Suprapubic skin (tissue), 4 donors: ENCODE data around the gene SLC49A4. TPM values are rescaled to one million over a fixed set of nuclear protein-coding genes. Genes with fewer than 3 reads are reported as not detected.

ENCODE experiments used
- DNase-seq, 2 donors: peaks; one replicate each; pipeline ENCODE4 v3.0.0-alpha.2; 2019; ENCODE audit warnings: low spot score in 2 of 2
- H3K27ac ChIP-seq: fragments of 200-600 bp; sonication (generic); one replicate; pipeline ENCODE4 v1.5.1; 2019
- H3K27me3 ChIP-seq: fragments of 200-600 bp; sonication (generic); one replicate; pipeline ENCODE4 v1.5.1; 2019
- H3K36me3 ChIP-seq: fragments of 200-600 bp; sonication (generic); one replicate; pipeline ENCODE4 v1.5.1; 2019
- H3K4me1 ChIP-seq: fragments of 200-600 bp; sonication (generic); one replicate; pipeline ENCODE4 v1.5.1; 2019
- H3K4me3 ChIP-seq: fragments of 200-600 bp; sonication (generic); one replicate; pipeline ENCODE4 v1.5.1; 2019; ENCODE audit warnings: mild to moderate bottlenecking
- H3K9me3 ChIP-seq: fragments of 200-600 bp; sonication (generic); one replicate; pipeline ENCODE4 v1.5.1; 2019
- CTCF ChIP-seq, 2 donors: fragments of 200-600 bp in 1 of 2; fragments of 450-650 bp in 1 of 2; sonication (generic) in 1 of 2; IDR thresholded peaks; one replicate each; pipeline ENCODE4 v1.5.1; 2016 to 2019; ENCODE audit warnings: antibody characterized with exemption in 2 of 2, mild to moderate bottlenecking in 1 of 2, moderate library complexity in 1 of 2
- EP300 ChIP-seq: sonication (generic); formaldehyde crosslinking; IDR thresholded peaks from one replicate; pipeline ENCODE4 v1.6.1; 2017; ENCODE audit warnings: antibody characterized with exemption
- POLR2A ChIP-seq, 2 donors: fragments of 450-650 bp; IDR thresholded peaks; one replicate each; pipeline ENCODE4 v1.6.1; 2017; ENCODE audit warnings: antibody characterized with exemption in 2 of 2, mild to moderate bottlenecking in 2 of 2, moderate library complexity in 2 of 2
- POLR2AphosphoS5 ChIP-seq, 3 donors: sonication (generic); formaldehyde crosslinking; IDR thresholded peaks; one replicate each; pipeline ENCODE4 v1.6.1; 2017; ENCODE audit warnings: antibody characterized with exemption in 3 of 3
- WGBS: methylation state at CpG from one replicate; pipeline ENCODE4 v1.1.5; 2018; 5-methylcytosine and 5-hydroxymethylcytosine counted together
- total RNA-seq, 4 donors: library from RNA; depleted of rRNA; stranded (reverse); fragments of >200 nt; gene quantifications; one replicate each; pipeline ENCODE4 v1.1.0, GENCODE V29; 2016

The SLC49A4 gene
- total RNA-seq, 4 donors from 2014 or later, result 20.9 to 34.0 (median 32.1) TPM

- no peak overlapping the region for H3K27ac ChIP-seq
- H3K9me3 ChIP-seq, result no peaks in the 10 kb centered on the region
- H3K4me1 ChIP-seq, result peaks cover 8% of the 10 kb centered on the region
- WGBS, result 66% methylated on average over 14 of the region's 14 CpGs
- TF ChIP-seq EP300 (no peak), POLR2A (IDR thresholded peaks at IDR 0.05) (no peak), CTCF (IDR thresholded peaks at IDR 0.05) (no peak), POLR2AphosphoS5 (IDR thresholded peaks at IDR 0.05) (no peak)
- DNase-seq, result no peak
- no peaks in the 10 kb centered on the region for H3K36me3 ChIP-seq
- H3K4me3 ChIP-seq, result no peak overlapping the region
- no peaks in the 10 kb centered on the region for H3K27me3 ChIP-seq
These were observed 135.5 kb downstream of the SLC49A4 start for GRCh38 chr3:122930063-122930997.

Other genes starting within 250 kb of the SLC49A4 start
- 10 to 100 TPM in 3 of 4 donors, 1 to 10 TPM in 1; 8.3 to 13.1 (median 11.2) TPM for gene PARP9, start 230.8 kb upstream of the SLC49A4 start, total RNA-seq
- gene DTX3L, start 230.7 kb upstream of the SLC49A4 start, total RNA-seq, result 10 to 100 TPM in 3 of 4 donors, 1 to 10 TPM in 1; 7.6 to 15.3 (median 12.7) TPM
- under 1 TPM in 3 of 4 donors, not detected in 1; 0.26 to 0.80 (median 0.51) TPM for gene PARP15, start 217.4 kb upstream of the SLC49A4 start, total RNA-seq
- gene PARP14, start 114.2 kb upstream of the SLC49A4 start, total RNA-seq, result 10 to 100 TPM in 2 of 4 donors, 1 to 10 TPM in 2; 5.2 to 34.9 (median 14.5) TPM
- 10 to 100 TPM in 3 of 4 donors, 1 to 10 TPM in 1; 8.8 to 32.8 (median 15.7) TPM for gene HSPBAP1, start 1.2 kb upstream of the SLC49A4 start, total RNA-seq
- gene SEMA5B, start 232.7 kb downstream of the SLC49A4 start, total RNA-seq, result 1 to 10 TPM in 3 of 4 donors, not detected in 1; 1.4 to 2.0 (median 1.8) TPM